WTC11 (cell line): ENCODE data around the gene VSTM2L.
"Not testable (repeated sequence)": the region's sequence is repeated elsewhere in the genome, so short reads cannot be mapped to it uniquely, and the experiment has no call there.

ENCODE experiments used
- ATF1 ChIP-seq: sonication (generic); formaldehyde crosslinking; IDR thresholded peaks from 2 replicates; pipeline ENCODE4 v1.8.1; 2023; ENCODE audit warnings: mild to moderate bottlenecking, moderate library complexity, missing genetic modification reagents
- SOX15 ChIP-seq: fragments of 250-450 bp; sonication (Bioruptor Pico); IDR thresholded peaks from 2 replicates; pipeline ENCODE4 v1.9.0; 2021; ENCODE audit warnings: mild to moderate bottlenecking
- SP1 ChIP-seq: sonication (generic); formaldehyde crosslinking; conservative IDR thresholded peaks from 2 replicates; pipeline ENCODE4 v1.8.1; 2022; ENCODE audit warnings: missing genetic modification reagents
- TCF7 ChIP-seq: sonication (generic); formaldehyde crosslinking; IDR thresholded peaks from 2 replicates; pipeline ENCODE4 v1.8.0; 2022; ENCODE audit warnings: mild to moderate bottlenecking, low read depth, missing genetic modification reagents, moderate library complexity
- TF ChIP-seq, protein P1 (sequence below): fragments of 200-600 bp; IDR thresholded peaks from 2 replicates; pipeline ENCODE4 v1.8.0; 2022; ENCODE audit warnings: antibody characterized with exemption
- TF ChIP-seq, protein P2 (sequence below): sonication (generic); formaldehyde crosslinking; IDR thresholded peaks from 2 replicates; pipeline ENCODE4 v1.8.1; 2023; ENCODE audit warnings: mild to moderate bottlenecking, missing genetic modification reagents, moderate library complexity
- TF ChIP-seq, protein P3 (sequence below): sonication (generic); formaldehyde crosslinking; IDR thresholded peaks from 2 replicates; pipeline ENCODE4 v1.8.1; 2022; ENCODE audit warnings: low read depth, mild to moderate bottlenecking, moderate library complexity, missing genetic modification reagents, borderline replicate concordance

DNA sequence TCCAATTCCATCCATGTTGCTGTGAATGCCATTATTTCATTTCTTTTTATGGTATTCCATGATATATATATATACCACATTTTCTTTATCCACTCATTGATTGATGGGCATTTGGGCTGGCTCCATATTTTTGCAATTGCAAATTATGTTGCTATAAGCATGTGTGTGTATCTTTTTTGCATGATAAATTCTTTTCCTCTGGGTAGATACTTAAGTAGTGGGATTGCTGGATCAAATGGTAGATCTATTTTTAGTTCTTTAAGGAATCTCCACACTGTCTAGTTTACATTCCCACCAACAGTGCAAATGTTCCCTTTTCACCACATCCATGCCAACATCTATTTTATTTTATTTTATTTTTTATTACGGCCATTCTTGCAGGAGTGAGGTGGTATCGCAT lies 60.6 kb downstream of the VSTM2L start:
- TF ChIP-seq TCF7; SOX15 (CRISPR knock-in tag); SP1 (CRISPR knock-in tag); ATF1 (CRISPR knock-in tag): not testable (repeated sequence)
- TF ChIP-seq, protein P1, sequence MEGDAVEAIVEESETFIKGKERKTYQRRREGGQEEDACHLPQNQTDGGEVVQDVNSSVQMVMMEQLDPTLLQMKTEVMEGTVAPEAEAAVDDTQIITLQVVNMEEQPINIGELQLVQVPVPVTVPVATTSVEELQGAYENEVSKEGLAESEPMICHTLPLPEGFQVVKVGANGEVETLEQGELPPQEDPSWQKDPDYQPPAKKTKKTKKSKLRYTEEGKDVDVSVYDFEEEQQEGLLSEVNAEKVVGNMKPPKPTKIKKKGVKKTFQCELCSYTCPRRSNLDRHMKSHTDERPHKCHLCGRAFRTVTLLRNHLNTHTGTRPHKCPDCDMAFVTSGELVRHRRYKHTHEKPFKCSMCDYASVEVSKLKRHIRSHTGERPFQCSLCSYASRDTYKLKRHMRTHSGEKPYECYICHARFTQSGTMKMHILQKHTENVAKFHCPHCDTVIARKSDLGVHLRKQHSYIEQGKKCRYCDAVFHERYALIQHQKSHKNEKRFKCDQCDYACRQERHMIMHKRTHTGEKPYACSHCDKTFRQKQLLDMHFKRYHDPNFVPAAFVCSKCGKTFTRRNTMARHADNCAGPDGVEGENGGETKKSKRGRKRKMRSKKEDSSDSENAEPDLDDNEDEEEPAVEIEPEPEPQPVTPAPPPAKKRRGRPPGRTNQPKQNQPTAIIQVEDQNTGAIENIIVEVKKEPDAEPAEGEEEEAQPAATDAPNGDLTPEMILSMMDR = not testable (repeated sequence)
- TF ChIP-seq, protein P2, sequence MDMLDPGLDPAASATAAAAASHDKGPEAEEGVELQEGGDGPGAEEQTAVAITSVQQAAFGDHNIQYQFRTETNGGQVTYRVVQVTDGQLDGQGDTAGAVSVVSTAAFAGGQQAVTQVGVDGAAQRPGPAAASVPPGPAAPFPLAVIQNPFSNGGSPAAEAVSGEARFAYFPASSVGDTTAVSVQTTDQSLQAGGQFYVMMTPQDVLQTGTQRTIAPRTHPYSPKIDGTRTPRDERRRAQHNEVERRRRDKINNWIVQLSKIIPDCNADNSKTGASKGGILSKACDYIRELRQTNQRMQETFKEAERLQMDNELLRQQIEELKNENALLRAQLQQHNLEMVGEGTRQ (CRISPR knock-in tag) = not testable (repeated sequence)
- TF ChIP-seq, protein P3, sequence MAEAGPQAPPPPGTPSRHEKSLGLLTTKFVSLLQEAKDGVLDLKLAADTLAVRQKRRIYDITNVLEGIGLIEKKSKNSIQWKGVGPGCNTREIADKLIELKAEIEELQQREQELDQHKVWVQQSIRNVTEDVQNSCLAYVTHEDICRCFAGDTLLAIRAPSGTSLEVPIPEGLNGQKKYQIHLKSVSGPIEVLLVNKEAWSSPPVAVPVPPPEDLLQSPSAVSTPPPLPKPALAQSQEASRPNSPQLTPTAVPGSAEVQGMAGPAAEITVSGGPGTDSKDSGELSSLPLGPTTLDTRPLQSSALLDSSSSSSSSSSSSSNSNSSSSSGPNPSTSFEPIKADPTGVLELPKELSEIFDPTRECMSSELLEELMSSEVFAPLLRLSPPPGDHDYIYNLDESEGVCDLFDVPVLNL (CRISPR knock-in tag) = not testable (repeated sequence)
